GM21576 (cell line): ENCODE data around the gene BTG4.

Experiments
- ATAC-seq: cut with Tn5 transposase; IDR thresholded peaks from one replicate; pipeline ENCODE4 v1.9.1; 2021; ENCODE audit warnings: mild to moderate bottlenecking, moderate library complexity; ENCODE audit not compliant: unreplicated experiment

BTG4 gene

GRCh38 chr11:111512296-111513239 is at the start of gene BTG4:
Gene BTG4 (minus strand): TSS chr11:111512386. CDS start chr11:111498776, 13,610 bp downstream.
- ATAC-seq, result no peak

- ATAC-seq, result no peak
These were observed 49.7 kb upstream of the BTG4 start for GRCh38 chr11:111561791-111562325.

- ATAC-seq, result no peak
These were observed 49.1 kb upstream of the BTG4 start for GRCh38 chr11:111561306-111561705.

GRCh38 chr11:111560800-111561199 is 48.6 kb upstream of the BTG4 start:
- ATAC-seq, result no peak

- no peak for ATAC-seq
These were observed 47.7 kb upstream of the BTG4 start for GRCh38 chr11:111559800-111560464.

- ATAC-seq, result no peak
These were observed 45.4 kb upstream of the BTG4 start for GRCh38 chr11:111557425-111558111.

- ATAC-seq, result no peak
These were observed 43.1 kb upstream of the BTG4 start for GRCh38 chr11:111555255-111555654.

GRCh38 chr11:111554532-111554931 is 42.3 kb upstream of the BTG4 start:
- no peak for ATAC-seq

GRCh38 chr11:111550258-111550657 is 38.1 kb upstream of the BTG4 start:
- no peak for ATAC-seq

- ATAC-seq, result no peak
These were observed 37.6 kb upstream of the BTG4 start for GRCh38 chr11:111549869-111550203.

GRCh38 chr11:111549196-111549868 is 37.1 kb upstream of the BTG4 start:
- no peak for ATAC-seq

- no peak for ATAC-seq
These were observed 36.3 kb upstream of the BTG4 start for GRCh38 chr11:111548525-111548924.

- ATAC-seq, result no peak
These were observed 30.6 kb upstream of the BTG4 start for GRCh38 chr11:111542606-111543275.

- no peak for ATAC-seq
These were observed 29.3 kb upstream of the BTG4 start for GRCh38 chr11:111541254-111542061.

GRCh38 chr11:111540937-111541253 is 28.7 kb upstream of the BTG4 start:
- ATAC-seq, result no peak

- ATAC-seq, result no peak
These were observed 28.1 kb upstream of the BTG4 start, which contains the start of gene LAYN for GRCh38 chr11:111540114-111540936. Gene LAYN (plus strand): TSS chr11:111540720. CDS start chr11:111540844, 124 bp downstream.

- ATAC-seq, result no peak
These were observed 27.4 kb upstream of the BTG4 start for GRCh38 chr11:111539426-111540113.
